GM12878 (cell line): Measurements from ENCODE around the gene STAMBPL1.

ENCODE experiments used
- BACH1 ChIP-seq: fragments of 450-650 bp; IDR thresholded peaks from 2 replicates; pipeline ENCODE4 v1.6.1; 2017; ENCODE audit warnings: mild to moderate bottlenecking, borderline replicate concordance
- CTCF ChIP-seq, 3 experiments: IDR thresholded peaks in 2 of 3; conservative IDR thresholded peaks in 1 of 3; 2 replicates each; pipeline ENCODE4 v1.5.1; 2011; ENCODE audit warnings: low read depth in 3 of 3, low read length in 3 of 3, mild to moderate bottlenecking in 3 of 3, control low read depth in 2 of 3, moderate library complexity in 2 of 3, inconsistent platforms in 1 of 3, mixed read lengths in 1 of 3; ENCODE audit not compliant: control insufficient read depth in 2 of 3, insufficient read depth in 1 of 3; ENCODE audit errors: extremely low read depth in 1 of 3
- HDAC2 ChIP-seq: fragments of 200-600 bp; sonication (generic); IDR thresholded peaks from 2 replicates; pipeline ENCODE4 v1.6.1; 2017
- IRF4 ChIP-seq: IDR thresholded peaks from 2 replicates; pipeline ENCODE4 v1.6.1; 2011; ENCODE audit warnings: low read depth, low read length
- POLR2A ChIP-seq: IDR thresholded peaks from 2 replicates; pipeline ENCODE4 v1.6.1; 2011; ENCODE audit warnings: low read depth, mild to moderate bottlenecking, low read length
- RELB ChIP-seq: fragments of 450-650 bp; IDR thresholded peaks from 2 replicates; pipeline ENCODE4 v1.6.1; 2017; ENCODE audit warnings: low read depth, mild to moderate bottlenecking, moderate library complexity
- SIX5 ChIP-seq: IDR thresholded peaks from 2 replicates; pipeline ENCODE4 v1.6.1; 2011; ENCODE audit warnings: mild to moderate bottlenecking, low read depth, low read length, moderate library complexity; ENCODE audit not compliant: severe bottlenecking
- SMARCA5 ChIP-seq: fragments of 450-650 bp; IDR thresholded peaks from 2 replicates; pipeline ENCODE4 v1.6.1; 2017; ENCODE audit warnings: mild to moderate bottlenecking

GRCh38 chr10:88890681-88891381, 10.8 kb downstream of the STAMBPL1 start:
- TF ChIP-seq BACH1 (no peak), POLR2A (no peak), HDAC2 (no peak), SMARCA5 (no peak), IRF4 (no peak), RELB (no peak), CTCF (IDR thresholded peaks at IDR 0.05 in 2 of 3, conservative IDR thresholded peaks at IDR 0.05 in 1 of 3; ENCODE audit: control insufficient read depth in 2 of 3, extremely low read depth in 1 of 3, insufficient read depth in 1 of 3, low read depth in 3 of 3, low read length in 3 of 3) (no peak), SIX5 (no peak)
